GM18870 (cell line): ENCODE measurements around the gene RASSF6.
"Not testable (repeated sequence)": the region's sequence is repeated elsewhere in the genome, so short reads cannot be mapped to it uniquely, and the experiment has no call there.

ENCODE experiments used
- ATAC-seq: cut with Tn5 transposase; IDR thresholded peaks from one replicate; pipeline ENCODE4 v1.9.1; 2021; ENCODE audit warnings: moderate library complexity; ENCODE audit not compliant: unreplicated experiment

RASSF6 gene

GRCh38 chr4:73620115-73620792, at the start of gene RASSF6:
Gene RASSF6 (minus strand): TSS chr4:73620436. CDS start chr4:73611795, 8,641 bp downstream.
- ATAC-seq, result peak; percentile 84

- no peak for ATAC-seq
Observed at GRCh38 chr4:73669410-73670183, 49.4 kb upstream of the RASSF6 start.

GRCh38 chr4:73668782-73669201, 48.6 kb upstream of the RASSF6 start:
- ATAC-seq, result no peak

GRCh38 chr4:73665924-73666323, 45.7 kb upstream of the RASSF6 start:
- not testable (repeated sequence) for ATAC-seq

- ATAC-seq, result no peak
Observed at GRCh38 chr4:73664470-73664869, 44.2 kb upstream of the RASSF6 start.

- ATAC-seq, result no peak
Observed at GRCh38 chr4:73663576-73663975, 43.3 kb upstream of the RASSF6 start.

GRCh38 chr4:73662709-73663546, 42.7 kb upstream of the RASSF6 start:
- ATAC-seq, result peak; percentile 80

GRCh38 chr4:73661646-73662119, 41.4 kb upstream of the RASSF6 start:
- ATAC-seq, result no peak

GRCh38 chr4:73660808-73661207, 40.6 kb upstream of the RASSF6 start:
- no peak for ATAC-seq

GRCh38 chr4:73653695-73654106, 33.5 kb upstream of the RASSF6 start:
- ATAC-seq, result peak; percentile 63

GRCh38 chr4:73650250-73650649, 30.0 kb upstream of the RASSF6 start:
- no peak for ATAC-seq

- ATAC-seq, result no peak
Observed at GRCh38 chr4:73648478-73648877, 28.2 kb upstream of the RASSF6 start.

- ATAC-seq, result no peak
Observed at GRCh38 chr4:73646117-73646516, 25.9 kb upstream of the RASSF6 start.

- ATAC-seq, result no peak
Observed at GRCh38 chr4:73631565-73632226, 11.5 kb upstream of the RASSF6 start.

GRCh38 chr4:73628834-73629233, 8.6 kb upstream of the RASSF6 start:
- not testable (repeated sequence) for ATAC-seq

- no peak for ATAC-seq
Observed at GRCh38 chr4:73621357-73621756, 1.1 kb upstream of the RASSF6 start.

- ATAC-seq, result no peak
Observed at GRCh38 chr4:73619346-73619745, 890 bp downstream of the RASSF6 start.

GRCh38 chr4:73617256-73617655, 3.0 kb downstream of the RASSF6 start:
- ATAC-seq, result no peak

- ATAC-seq, result no peak
Observed at GRCh38 chr4:73615613-73616012, 4.6 kb downstream of the RASSF6 start.

GRCh38 chr4:73614311-73614867, 5.8 kb downstream of the RASSF6 start:
- ATAC-seq, result no peak
